CD1c-positive myeloid dendritic cell (primary cell): ENCODE data around the gene KIF9.
"Not testable (repeated sequence)": the region's sequence is repeated elsewhere in the genome, so short reads cannot be mapped to it uniquely, and the experiment has no call there.

ENCODE experiments used
- DNase-seq: peaks from one replicate; pipeline ENCODE4 v3.0.0-alpha.2; 2016; ENCODE audit errors: extremely low spot score

KIF9 gene

GRCh38 chr3:47193871-47194859 is 88.4 kb downstream of the KIF9 start:
- no peak for DNase-seq

GRCh38 chr3:47186285-47186684 is 96.3 kb downstream of the KIF9 start:
- DNase-seq: no peak

DNA sequence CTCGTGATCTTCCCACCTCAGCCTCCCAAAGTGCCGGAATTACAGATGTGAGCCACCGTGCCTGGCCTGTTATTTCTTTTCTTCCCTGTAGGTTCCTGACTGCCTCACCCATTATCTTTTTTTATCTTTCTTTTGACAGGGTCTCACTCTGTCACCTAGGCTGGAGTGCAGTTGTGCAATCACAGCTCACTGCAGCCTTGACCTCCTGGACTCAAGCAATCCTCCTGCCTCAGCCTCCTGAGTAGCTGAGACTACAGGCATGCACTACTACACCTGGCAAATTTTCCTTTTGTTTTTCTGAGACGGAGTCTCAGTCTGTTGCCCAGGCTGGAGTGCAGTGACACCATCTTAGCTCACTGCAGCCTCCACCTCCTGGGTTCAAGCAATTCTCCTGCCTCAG is 100.9 kb downstream of the KIF9 start:
- not testable (repeated sequence) for DNase-seq

GRCh38 chr3:47180011-47180410 is 102.6 kb downstream of the KIF9 start:
- DNase-seq: not testable (repeated sequence)
